ENCODE measurements around the gene PLA2G2C.

The PLA2G2C gene

DNA sequence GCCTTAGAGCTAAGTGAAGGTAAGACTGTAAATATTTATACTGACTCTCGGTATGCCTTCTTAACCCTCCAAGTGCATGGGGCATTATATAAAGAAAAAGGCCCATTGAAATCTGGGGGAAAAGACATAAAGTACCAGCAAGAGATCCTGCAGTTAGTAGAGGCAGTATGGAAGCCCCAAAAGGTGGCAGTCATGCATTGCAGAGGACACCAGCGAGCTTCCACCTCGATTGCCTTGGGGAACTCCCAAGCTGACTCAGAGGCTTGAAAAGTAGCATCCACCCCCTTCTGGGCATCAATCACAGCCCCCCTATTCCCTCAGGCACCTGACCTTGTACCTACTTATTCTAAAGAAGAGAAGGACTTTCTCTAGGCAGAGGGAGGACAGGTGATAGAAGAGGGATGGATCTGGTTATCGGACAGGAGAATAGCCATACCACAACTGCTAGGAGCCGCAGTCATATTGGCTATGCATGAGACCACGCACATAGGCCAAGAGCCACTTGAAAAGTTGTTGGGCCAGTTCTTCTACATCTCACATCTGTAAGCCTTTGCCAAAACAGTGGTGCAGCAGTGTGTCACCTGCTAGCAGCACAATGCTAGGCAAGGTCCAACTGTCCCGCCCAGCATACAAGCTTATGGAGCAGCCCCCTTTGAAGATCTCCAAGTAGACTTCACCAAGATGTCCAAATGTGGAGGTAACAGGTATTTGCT lies 27.8 kb downstream of the PLA2G2C start:
- H3K4me3 ChIP-seq (ENCODE audit: low read depth, low read length): no peak overlapping the region

DNA sequence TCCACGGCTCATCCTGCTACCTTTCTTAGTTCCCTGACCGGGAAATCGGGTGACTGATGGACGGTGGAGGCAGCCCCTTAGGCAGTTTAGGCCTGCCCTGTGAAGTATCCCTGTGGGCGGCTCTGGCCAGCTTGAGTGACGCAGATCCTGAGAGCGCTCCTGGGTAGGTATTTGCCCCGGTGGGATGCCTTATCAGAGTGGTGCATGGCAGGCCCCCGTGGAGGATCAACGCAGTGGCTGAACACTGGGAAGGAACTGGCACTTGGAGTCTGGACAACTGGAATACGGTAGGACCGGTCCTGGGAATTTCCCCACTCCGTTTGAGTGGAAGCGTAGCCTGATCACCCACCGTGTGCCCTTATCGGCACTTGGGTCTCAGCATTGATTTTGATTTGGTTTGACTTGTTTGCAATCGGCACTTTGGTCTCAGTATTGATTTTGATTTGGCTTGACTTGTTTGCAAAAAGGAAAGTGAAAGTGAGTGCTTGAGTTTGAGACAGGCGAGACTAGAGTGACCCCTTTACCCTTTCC lies 32.0 kb downstream of the PLA2G2C start:
- H3K4me3 ChIP-seq (ENCODE audit: low read depth, low read length): no peak overlapping the region

DNA sequence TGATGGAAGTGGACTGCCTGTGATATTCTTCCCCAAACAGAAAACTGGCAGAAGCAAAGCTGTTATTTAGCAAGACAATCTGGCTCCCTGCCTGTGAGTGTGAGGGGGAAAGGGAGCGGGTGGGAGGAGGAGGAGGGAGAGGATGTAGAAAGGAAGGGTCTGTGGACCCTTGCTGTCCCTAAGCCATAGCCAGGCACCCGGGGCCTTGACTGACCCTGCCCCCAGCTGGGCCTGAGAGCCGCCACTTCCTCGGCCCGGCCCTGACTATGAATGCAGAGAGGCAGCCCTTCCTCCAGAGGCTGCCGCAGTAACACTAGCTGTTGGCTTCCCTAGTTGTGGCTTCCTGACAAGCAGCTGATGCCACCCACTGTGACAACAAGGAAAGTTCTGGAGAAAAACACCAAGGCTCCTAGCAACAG lies 33.3 kb downstream of the PLA2G2C start:
- H3K4me3 ChIP-seq (ENCODE audit: low read depth, low read length): no peak overlapping the region

DNA sequence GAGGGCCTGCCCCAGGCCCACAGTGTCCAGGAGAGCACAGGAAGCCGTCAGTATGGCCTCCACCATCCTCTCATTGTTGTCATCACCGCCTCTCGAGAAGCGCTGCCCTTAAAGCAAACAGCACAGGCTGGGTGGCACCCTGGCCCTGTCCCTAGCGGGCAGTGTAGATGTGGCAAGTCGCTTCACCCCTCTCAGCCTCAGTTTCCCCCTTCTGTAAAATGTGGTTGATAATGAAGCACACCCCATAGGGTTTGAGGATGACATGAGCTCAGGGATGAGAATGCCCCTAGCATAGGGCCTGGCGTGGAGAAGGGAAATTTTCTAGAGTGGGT lies 33.8 kb downstream of the PLA2G2C start:
- H3K4me3 ChIP-seq (ENCODE audit: low read depth, low read length): no peak overlapping the region

DNA sequence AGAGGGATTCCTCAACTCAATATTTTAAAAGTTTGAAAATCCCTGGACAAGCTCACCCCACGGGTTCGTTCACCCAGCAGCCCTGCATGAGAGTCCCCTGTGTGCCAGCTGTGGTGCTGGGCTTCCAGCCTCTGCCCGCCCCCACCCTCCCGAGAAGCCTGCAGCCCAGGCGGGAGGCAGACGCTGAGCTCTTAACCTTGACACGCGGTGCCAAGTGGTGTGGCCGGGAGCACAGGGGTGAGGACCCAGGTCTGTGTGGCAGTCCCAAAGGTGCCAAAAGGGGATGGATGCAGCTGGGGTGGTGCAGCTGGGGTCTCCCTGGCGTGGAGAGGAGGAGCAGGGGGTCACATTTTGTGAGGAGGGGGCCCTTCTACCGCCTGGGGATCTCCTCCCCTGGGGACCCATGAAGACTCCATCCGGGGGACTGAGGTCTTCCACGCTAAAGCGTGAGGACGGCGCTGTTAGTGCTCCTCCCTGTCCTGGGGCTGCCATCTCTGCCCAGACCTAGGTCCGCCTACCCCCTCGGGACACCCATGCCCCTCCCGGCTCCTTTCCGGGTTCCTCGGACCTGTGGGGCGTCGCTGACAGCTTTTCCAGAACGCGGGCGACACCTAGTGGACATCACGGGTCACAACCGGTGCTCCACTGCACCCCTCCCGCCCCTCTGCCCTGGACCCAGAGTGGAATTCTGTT lies 34.3 kb downstream of the PLA2G2C start:
- no peak overlapping the region for H3K4me3 ChIP-seq (ENCODE audit: low read depth, low read length)

DNA sequence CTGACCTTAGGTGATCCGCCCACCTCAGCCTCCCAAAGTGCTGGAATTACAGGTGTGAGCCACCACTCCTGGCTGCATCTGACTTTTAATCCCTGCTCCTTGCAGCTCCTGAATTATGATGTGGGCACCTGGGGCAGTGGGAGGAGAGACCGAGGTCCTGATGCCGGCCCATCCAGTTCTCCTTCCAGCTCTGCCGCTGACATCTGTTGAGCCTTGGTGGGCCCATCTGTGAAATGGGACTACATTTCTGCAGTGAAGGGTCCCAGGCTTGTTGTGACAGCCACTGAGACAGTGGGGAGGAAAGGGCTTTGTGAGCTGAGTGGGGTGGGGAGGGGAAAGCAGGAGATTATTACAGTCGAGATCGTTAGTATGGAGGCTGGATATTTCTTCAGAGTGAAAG lies 35.3 kb downstream of the PLA2G2C start:
- no peak overlapping the region for H3K4me3 ChIP-seq (ENCODE audit: low read depth, low read length)

DNA sequence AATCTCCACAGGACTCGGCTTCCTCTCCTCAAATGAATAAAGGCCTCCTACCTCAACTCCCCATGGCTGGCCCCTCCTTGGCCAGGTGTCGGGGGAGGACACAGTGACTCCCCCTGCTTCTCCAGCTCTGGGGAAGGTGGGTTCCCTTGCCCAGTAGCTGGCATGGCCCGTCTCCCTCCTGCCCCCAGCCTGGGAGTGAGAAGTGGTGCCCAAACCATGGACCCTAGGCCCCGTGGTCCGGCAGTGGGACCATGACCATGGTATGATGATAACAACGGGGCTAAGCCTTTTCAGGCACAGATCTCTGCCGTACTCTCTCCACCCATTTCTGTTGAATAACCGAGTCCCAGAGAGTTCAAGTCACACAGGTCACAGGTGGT lies 36.0 kb downstream of the PLA2G2C start:
- no peak overlapping the region for H3K4me3 ChIP-seq (ENCODE audit: low read depth, low read length)

DNA sequence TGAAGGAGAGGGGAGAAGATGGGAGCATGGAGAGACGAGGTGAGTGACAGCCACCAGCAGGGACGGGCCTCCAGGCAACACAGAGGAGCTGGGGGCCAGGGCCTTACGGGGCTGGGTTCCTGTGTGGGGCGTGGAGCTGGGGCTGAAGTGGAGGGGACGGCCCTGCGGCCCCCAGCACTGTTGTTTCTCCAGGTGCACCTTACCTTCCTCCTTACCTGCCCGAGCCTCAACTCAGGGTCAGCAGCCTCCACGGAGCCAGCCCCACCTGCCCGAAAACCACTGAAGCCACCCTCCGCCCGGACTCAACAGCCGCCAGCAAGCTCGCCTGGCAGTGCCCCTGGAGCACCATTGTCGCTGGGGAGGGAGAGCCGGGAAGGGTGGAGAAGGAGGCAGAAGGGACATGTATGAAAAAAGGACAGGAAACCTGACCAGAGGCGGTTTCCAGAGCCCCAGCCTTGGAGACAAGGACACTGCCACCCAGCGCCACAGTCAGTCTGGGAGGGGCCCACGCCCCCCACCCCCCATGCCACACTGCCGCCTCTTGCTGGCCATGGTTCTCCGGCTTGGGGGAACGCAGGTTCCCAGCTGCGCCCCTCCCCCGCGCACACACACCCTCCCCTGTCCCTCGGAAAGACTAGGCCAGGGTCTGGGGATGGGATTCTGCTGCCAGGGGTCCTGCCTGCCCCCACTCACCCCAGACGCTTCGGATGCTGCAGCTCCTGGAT lies 36.6 kb downstream of the PLA2G2C start:
- no peak overlapping the region for H3K4me3 ChIP-seq (ENCODE audit: low read depth, low read length)

DNA sequence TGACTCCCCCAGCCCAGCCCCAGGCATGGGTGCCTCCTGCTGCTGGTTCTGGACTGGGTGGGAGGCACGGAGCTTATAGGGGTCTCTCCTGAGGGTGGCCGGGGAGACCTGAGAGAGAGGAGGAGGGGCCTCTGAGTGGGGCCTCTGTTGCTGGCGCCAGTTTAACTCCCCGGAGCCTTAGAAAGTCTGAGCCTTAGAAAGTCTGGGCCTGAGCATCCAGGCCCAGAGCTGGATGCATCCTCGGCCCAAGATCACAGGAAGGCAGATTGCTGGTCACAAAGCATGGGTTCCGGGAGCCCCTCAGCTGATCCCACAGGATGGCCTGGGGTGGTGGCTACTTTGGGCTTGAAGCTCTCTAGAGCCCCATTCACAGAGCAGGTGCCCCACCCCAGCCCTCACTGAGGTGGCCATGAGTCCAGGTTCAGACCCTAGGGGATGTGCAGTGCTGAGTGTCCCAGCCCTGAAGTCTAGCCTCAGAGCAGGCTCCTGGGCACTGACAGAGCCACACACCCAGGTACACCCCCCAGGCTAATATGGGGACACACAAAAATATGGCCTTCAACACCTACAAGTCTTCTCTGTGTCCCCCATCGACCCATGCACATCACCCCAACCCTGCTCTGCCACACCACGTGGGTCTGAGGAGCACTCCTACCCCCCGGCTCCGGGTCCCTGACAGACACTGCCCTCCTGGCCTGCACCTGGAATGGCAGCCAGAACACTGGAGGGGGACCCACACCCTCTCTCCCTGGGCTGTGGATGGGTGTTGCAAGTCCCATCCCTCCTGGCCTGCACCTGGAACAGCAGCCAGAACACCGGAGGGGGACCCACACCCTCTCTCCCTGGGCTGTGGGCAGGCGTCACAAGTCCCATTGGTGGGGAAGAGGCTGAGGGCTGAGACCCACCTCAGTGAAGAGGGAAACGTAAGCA lies 37.5 kb downstream of the PLA2G2C start:
- H3K4me3 ChIP-seq (ENCODE audit: low read depth, low read length): no peak overlapping the region

DNA sequence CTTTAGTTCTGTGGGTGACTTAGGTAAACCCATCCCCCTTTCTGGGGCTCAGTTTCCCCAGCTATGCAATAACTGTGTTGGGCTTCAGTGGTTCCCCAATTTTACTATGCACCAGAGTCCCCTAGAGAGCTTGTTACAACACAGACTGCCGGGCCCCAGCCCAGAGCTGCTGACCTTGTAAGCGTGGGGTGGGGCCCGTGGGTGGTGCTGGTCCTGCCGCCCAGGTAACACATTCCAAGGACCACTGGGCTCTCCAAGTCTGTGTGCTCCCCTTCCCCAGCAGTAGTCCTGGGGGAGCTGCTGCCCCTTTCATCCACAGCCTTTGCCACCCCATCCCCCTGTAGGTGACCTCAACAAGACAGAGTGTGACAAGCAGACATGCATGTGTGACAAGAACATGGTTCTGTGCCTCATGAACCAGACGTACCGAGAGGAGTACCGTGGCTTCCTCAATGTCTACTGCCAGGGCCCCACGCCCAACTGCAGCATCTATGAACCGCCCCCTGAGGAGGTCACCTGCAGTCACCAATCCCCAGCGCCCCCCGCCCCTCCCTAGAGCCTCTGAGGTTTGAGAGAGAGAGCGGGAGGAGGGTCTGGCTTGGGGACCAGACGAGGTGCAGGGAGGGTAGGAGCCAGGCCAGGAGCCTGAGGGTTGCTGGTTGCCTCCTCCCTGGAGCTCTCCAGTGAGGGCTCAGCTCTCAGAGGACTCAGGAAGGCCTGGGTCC lies 38.3 kb downstream of the PLA2G2C start:
- H3K4me3 ChIP-seq (ENCODE audit: low read depth, low read length): no peak overlapping the region

DNA sequence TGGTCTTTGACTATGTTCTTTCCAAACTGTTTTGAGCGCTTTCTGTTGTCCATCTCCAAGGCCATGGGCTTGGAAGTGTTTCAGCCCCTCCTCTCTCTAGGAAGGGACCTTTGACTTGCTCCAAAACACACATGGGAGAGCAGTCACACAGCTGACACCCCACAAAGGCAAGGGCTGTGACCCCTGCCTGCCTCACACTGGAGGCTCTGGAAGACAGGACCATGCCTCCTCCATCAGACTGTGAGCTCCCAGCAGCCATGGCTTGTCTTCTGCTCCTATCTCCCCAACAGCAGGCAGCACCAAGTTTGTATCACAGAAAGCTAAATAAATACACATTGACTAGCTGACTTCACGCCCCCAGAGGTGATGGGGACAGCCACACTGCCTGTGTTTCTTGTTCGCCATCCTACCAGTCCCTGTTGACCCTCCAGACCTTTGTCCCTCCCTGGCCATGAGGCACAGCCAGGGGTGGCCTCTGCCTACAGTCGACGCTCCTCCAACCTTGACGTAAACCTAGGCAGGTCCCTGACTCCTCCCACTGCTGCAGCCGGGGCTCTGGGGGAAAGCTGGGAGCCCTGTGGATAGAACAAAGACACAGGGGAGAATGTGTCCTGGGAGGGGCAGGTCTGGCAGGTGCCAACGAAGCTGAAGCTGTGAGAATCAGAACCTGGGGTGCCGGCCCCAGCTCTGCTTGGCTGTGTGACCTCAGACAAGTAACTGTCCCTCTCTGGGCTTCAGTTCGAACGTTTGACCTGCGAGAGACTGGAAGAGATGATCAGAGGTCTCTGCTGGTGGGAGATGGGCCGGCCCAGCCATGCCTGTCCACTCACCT lies 42.4 kb downstream of the PLA2G2C start:
- H3K4me3 ChIP-seq (ENCODE audit: low read depth, low read length): no peak overlapping the region

DNA sequence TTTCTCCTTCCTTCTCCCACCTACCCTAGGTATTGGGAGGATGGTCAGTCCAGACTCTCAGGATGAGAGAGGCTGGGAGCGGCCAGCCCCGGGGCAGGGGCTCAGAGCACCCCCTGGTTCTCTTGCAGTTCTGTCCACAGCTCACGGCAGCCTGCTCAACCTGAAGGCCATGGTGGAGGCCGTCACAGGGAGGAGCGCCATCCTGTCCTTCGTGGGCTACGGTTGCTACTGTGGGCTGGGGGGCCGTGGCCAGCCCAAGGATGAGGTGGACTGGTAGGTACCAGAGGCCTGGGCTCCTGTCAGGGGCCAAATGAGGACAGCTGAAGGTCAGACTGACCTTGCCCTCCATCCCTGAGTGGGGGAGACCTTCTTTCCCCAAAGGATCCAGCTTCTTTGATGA lies 43.0 kb downstream of the PLA2G2C start:
- H3K4me3 ChIP-seq (ENCODE audit: low read depth, low read length): no peak overlapping the region

DNA sequence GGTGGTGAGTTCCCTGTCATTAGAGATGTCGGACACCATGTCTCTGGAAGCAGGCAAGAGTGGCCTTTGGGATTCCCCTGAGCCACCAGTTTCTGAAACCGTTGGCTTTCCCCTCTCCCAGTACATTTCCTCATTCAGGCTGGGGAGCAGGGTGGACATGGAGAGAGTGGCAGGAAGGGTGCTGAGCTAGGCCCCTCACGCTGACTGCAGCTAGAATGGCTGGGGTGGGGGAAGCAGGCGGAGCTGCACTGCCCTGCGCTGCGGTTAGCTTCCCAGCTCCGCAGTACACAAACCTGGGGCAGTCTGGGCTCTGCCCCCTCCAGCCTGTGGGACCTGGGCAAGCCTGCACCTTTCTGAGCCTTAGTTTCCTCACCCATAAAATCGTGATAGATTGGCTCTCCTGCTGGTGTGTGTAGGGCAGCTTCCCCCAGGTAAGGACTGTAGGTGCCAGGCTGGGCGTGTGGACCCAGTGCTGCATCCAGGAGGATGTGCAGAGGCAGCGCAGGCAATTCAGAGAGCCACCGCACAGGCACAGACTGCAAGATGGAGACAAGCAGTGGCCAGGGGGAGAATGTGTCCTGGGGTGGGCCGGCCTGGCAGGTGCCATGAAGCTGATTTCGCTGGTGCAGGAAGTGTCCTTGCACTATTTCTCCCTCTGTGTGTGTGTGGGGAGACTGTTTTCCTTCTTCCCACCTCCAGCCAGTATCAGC lies 44.2 kb downstream of the PLA2G2C start:
- no peak overlapping the region for H3K4me3 ChIP-seq (ENCODE audit: low read depth, low read length)

DNA sequence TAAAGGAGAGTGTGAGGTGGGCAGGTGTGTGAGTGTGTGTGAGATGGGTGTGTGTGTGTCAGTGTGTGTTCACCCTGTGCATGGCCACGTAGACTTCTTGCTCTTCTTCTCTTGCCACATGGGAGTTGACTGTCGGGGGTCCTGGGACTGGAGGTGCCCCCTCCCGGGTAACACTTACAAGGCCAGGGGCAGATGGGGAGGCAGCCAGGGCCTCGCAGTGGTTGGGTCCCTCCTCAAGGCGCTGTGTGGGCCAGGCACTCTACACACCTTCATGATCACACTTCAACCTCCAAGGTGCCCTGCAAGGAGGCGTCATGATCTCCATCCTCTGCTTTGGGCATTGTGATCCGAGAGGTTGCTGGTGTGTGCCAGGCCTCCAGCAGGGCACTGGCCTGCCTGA lies 44.9 kb downstream of the PLA2G2C start:
- no peak overlapping the region for H3K4me3 ChIP-seq (ENCODE audit: low read depth, low read length)

DNA sequence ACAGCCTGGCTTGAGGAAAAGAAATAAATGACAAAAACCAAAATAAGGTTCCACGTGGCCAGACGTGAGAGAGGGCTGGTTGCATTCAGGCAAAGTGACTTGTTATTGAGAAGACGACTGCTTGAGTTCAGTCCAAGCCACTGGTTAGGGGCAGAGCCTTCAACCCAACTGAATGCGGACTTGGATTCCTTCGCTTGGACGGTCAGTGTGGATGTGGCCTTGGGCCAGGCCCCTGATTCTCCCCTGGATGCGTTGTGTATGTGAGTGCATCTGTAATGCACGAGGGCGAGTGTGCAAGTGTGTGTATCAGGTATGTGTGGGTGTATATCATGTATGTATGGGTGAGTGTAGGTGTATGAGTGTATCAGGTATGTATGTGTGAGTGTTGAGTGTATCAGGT lies 45.3 kb downstream of the PLA2G2C start:
- no peak overlapping the region for H3K4me3 ChIP-seq (ENCODE audit: low read depth, low read length)

DNA sequence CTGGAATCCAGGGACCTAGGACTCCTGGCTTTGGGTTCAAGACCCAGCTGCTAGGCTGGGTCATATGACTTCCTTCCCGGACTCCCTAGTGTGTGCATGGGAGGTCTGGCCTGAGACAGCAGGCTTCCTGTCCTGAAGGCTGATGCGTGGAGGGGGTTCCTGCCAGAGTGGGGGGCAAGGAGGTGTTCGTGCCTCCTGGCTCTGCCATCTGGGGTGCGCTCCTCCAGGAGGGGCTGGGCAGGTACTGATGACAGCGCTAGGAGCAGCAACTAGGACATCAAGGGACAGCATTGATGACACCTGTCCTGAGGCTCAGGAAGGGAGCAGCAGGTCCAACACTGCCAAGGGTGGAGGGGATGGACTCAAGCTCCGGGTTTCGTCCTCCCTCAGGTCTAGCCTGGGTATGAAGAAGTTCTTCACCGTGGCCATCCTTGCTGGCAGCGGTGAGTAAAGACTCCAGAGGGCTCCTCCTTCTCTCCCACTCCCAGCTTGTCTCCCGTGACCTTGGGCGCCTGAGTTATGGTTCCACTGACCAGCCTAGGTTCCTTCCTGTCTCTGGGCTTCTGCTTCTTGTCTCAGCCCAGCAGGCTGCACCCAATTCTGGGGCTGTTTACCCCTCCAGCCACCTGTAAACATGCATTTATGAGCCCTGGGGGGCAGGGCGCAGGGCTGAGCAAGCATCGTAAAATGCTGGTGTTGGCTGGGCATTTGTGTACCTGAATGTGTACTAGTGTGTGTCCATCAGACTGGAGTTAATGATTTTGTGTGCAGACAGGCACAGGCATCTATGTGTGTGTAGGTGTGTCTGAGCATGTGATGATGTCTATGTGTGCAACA lies 46.3 kb downstream of the PLA2G2C start:
- H3K4me3 ChIP-seq (ENCODE audit: low read depth, low read length): no peak overlapping the region

DNA sequence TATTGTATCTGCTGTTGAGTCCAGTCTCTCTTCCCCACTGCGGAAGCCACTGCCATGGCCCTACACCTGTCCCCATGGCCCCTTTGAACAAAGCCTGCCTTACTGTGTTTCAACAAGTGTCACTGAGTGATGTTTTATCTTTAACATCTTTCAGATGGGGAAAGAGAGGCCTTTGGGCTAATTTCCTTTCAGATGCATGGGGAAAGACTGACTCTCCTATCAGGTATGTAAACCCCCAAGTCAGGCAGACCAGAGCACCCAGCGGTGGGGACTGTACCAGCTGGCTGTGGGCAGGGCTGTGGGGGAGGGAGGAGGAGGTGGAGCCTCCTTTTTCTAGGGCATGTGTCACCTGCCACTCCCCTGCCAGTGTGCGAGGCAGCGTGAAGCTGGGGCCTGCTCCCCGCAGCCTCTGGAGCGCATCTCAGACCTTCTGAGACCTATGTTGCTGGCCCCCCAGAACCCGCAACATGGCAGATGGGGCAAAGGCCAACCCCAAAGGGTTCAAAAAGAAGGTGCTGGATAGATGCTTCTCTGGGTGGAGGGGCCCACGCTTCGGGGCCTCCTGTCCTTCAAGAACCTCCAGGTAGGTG lies 47.3 kb downstream of the PLA2G2C start, which contains the start of gene PLA2G2F:
PLA2G2F (plus strand) TSS at position 363 of the 590 bp plus-strand sequence; CDS start at position 468, 105 bp downstream.
- no peak within 1 kb of the TSS for H3K4me3 ChIP-seq (ENCODE audit: low read depth, low read length)
